NB4 (cell line): Measurements from ENCODE around the gene PPIL6.

Experiments used
- POLR2A ChIP-seq: IDR thresholded peaks from 2 replicates; pipeline ENCODE4 v1.6.1; 2011; ENCODE audit warnings: mild to moderate bottlenecking; ENCODE audit not compliant: insufficient read length; ENCODE audit errors: extremely low read depth
- TF ChIP-seq, protein P1 (sequence below): IDR thresholded peaks from one replicate; pipeline ENCODE4 v1.5.1; 2012; ENCODE audit warnings: low read depth, low read length
- TF ChIP-seq, protein P2 (sequence below): IDR thresholded peaks from 2 replicates; pipeline ENCODE4 v1.6.1; 2011; ENCODE audit warnings: low read depth, low read length

DNA sequence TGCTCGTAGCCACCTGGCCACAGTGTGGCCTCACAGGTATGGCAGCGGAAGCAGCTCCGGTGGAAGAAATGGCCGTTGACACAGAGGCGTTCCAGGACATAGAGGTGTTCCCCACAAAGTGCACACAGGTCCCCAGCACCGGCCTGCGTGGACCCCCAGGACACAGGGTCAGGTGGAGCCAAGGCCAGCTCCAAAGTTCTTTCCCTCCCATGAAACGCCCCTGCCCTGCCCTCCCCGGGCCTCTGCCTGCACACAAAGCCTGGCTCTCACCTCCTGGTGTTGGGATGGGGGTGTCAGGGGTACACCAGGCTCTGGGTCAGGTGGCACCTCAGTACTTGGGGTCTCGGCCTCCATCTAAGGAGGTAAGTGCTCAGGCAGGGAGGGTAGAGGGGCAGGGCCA, 6.7 kb upstream of the PPIL6 start:
- TF ChIP-seq, protein P1, sequence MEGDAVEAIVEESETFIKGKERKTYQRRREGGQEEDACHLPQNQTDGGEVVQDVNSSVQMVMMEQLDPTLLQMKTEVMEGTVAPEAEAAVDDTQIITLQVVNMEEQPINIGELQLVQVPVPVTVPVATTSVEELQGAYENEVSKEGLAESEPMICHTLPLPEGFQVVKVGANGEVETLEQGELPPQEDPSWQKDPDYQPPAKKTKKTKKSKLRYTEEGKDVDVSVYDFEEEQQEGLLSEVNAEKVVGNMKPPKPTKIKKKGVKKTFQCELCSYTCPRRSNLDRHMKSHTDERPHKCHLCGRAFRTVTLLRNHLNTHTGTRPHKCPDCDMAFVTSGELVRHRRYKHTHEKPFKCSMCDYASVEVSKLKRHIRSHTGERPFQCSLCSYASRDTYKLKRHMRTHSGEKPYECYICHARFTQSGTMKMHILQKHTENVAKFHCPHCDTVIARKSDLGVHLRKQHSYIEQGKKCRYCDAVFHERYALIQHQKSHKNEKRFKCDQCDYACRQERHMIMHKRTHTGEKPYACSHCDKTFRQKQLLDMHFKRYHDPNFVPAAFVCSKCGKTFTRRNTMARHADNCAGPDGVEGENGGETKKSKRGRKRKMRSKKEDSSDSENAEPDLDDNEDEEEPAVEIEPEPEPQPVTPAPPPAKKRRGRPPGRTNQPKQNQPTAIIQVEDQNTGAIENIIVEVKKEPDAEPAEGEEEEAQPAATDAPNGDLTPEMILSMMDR = no peak
- TF ChIP-seq POLR2A = no peak
- TF ChIP-seq, protein P2, sequence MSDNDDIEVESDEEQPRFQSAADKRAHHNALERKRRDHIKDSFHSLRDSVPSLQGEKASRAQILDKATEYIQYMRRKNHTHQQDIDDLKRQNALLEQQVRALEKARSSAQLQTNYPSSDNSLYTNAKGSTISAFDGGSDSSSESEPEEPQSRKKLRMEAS = no peak
